Hepatocyte (in vitro differentiated cells): ENCODE results near the gene INTS11.

Experiments used
- CTCF ChIP-seq: fragments of 200-600 bp; sonication (generic); IDR thresholded peaks from 2 replicates; pipeline ENCODE4 v1.5.1; 2016; ENCODE audit warnings: antibody characterized with exemption, mild to moderate bottlenecking; ENCODE audit not compliant: poor library complexity
- EZH2 ChIP-seq: fragments of 200-600 bp; sonication (generic); IDR thresholded peaks from 2 replicates; pipeline ENCODE4 v1.6.1; 2016; ENCODE audit warnings: antibody characterized with exemption, mild to moderate bottlenecking, borderline replicate concordance
- EZH2phosphoT487 ChIP-seq: fragments of 200-600 bp; sonication (generic); IDR thresholded peaks from one replicate; pipeline ENCODE4 v1.6.1; 2018; ENCODE audit warnings: antibody characterized with exemption, mild to moderate bottlenecking, low read depth, moderate library complexity; ENCODE audit not compliant: unreplicated experiment, severe bottlenecking

- no peak for TF ChIP-seq CTCF
- TF ChIP-seq EZH2, result no peak
- no peak for TF ChIP-seq EZH2phosphoT487
Observed at GRCh38 chr1:1306661-1307260, 17.7 kb downstream of the INTS11 start.
